LNCAP (cell line): ENCODE data around the gene ZNRF2.

Source experiments
- CTCF ChIP-seq: fragments of 450-650 bp; IDR thresholded peaks from 2 replicates; pipeline ENCODE4 v1.5.1; 2017; ENCODE audit warnings: mild to moderate bottlenecking

Gene ZNRF2

GRCh38 chr7:30266686-30267085 lies 17.7 kb upstream of the ZNRF2 start:
- TF ChIP-seq CTCF = no peak

- TF ChIP-seq CTCF = no peak
Measured at GRCh38 chr7:30268586-30268985, 15.8 kb upstream of the ZNRF2 start.

GRCh38 chr7:30269490-30269889 lies 14.9 kb upstream of the ZNRF2 start:
- TF ChIP-seq CTCF = no peak

- TF ChIP-seq CTCF = no peak
Measured at GRCh38 chr7:30270921-30271320, 13.5 kb upstream of the ZNRF2 start.

GRCh38 chr7:30272126-30272525 lies 12.3 kb upstream of the ZNRF2 start:
- TF ChIP-seq CTCF = no peak

- TF ChIP-seq CTCF = no peak
Measured at GRCh38 chr7:30273552-30273951, 10.8 kb upstream of the ZNRF2 start.

GRCh38 chr7:30274641-30275040 lies 9.8 kb upstream of the ZNRF2 start:
- TF ChIP-seq CTCF = no peak

GRCh38 chr7:30276203-30276900 lies 8.0 kb upstream of the ZNRF2 start:
- TF ChIP-seq CTCF = peak; percentile 73
